Measurements from ENCODE around the gene DAD1.
"Not testable (repeated sequence)": the region's sequence is repeated elsewhere in the genome, so short reads cannot be mapped to it uniquely, and the experiment has no call there.

Gene DAD1

DNA sequence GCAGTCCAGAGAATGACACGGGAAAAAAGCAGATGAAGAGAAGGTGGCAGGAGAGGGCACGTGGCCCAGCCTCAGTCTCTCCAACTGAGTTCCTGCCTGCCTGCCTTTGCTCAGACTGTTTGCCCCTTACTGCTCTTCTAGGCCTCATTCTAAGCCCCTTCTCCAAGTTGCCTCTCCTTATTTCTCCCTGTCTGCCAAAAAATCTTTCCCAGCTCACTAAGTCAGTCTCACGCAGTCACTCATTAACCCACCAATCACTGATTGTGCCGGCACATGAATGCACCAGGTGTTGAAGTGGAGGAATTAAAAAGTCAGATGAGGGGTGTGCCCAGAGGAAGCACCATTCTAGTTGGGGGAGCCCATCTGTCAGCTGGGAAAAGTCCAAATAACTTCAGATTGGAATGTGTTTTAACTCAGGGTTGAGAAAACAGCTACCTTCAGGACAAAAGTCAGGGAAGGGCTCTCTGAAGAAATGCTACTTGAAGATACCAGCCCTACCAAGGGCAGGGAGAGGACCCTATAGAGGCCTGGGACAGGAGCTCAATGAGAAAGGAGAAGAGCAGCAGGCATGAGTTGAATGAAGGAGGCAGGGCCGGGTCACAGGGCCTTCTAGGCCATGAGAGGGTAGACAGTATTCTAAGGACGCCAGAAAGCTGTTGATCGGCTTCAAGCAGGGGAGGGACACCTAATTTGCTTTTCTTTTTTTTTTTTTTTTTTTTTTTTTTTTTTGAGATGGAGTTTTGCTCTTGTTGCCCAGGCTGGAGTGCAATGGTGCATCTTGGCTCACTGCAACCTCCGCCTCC lies 40.9 kb downstream of the DAD1 start:
- H3K4me3 ChIP-seq (ENCODE audit: low read depth, low read length), result no peak overlapping the region
- DNase-seq (ENCODE audit: low read depth), result no peak
- TF ChIP-seq, protein P1, sequence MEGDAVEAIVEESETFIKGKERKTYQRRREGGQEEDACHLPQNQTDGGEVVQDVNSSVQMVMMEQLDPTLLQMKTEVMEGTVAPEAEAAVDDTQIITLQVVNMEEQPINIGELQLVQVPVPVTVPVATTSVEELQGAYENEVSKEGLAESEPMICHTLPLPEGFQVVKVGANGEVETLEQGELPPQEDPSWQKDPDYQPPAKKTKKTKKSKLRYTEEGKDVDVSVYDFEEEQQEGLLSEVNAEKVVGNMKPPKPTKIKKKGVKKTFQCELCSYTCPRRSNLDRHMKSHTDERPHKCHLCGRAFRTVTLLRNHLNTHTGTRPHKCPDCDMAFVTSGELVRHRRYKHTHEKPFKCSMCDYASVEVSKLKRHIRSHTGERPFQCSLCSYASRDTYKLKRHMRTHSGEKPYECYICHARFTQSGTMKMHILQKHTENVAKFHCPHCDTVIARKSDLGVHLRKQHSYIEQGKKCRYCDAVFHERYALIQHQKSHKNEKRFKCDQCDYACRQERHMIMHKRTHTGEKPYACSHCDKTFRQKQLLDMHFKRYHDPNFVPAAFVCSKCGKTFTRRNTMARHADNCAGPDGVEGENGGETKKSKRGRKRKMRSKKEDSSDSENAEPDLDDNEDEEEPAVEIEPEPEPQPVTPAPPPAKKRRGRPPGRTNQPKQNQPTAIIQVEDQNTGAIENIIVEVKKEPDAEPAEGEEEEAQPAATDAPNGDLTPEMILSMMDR (conservative IDR thresholded peaks at IDR 0.05; ENCODE audit: low read depth, low read length), result no peak

- no peak overlapping the region for H3K4me3 ChIP-seq (ENCODE audit: low read depth, low read length)
- TF ChIP-seq, protein P1 (conservative IDR thresholded peaks at IDR 0.05; ENCODE audit: low read depth, low read length), result no peak
- DNase-seq (ENCODE audit: low read depth), result no peak
These were observed 41.6 kb downstream of the DAD1 start for GRCh38 chr14:22547313-22547947.

DNA sequence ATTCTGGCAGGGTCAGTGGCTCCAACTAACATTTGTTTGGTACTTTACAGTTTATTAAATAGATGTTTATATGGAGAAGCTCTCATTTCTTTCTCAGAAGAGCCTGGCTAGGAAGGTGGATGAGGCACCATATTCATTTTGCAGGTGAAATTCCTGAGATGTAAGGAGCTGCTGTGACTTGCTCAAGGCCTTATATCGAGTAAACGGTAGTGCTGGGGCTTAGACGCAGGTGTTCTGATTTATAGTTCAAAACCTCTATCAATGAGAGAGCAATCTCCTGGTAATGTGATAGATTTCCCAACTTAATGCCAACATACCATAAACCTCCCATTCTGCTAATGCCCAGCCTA lies 42.3 kb downstream of the DAD1 start:
- no peak for DNase-seq (ENCODE audit: low read depth)
- TF ChIP-seq, protein P1 (conservative IDR thresholded peaks at IDR 0.05; ENCODE audit: low read depth, low read length), result no peak
- no peak overlapping the region for H3K4me3 ChIP-seq (ENCODE audit: low read depth, low read length)

DNA sequence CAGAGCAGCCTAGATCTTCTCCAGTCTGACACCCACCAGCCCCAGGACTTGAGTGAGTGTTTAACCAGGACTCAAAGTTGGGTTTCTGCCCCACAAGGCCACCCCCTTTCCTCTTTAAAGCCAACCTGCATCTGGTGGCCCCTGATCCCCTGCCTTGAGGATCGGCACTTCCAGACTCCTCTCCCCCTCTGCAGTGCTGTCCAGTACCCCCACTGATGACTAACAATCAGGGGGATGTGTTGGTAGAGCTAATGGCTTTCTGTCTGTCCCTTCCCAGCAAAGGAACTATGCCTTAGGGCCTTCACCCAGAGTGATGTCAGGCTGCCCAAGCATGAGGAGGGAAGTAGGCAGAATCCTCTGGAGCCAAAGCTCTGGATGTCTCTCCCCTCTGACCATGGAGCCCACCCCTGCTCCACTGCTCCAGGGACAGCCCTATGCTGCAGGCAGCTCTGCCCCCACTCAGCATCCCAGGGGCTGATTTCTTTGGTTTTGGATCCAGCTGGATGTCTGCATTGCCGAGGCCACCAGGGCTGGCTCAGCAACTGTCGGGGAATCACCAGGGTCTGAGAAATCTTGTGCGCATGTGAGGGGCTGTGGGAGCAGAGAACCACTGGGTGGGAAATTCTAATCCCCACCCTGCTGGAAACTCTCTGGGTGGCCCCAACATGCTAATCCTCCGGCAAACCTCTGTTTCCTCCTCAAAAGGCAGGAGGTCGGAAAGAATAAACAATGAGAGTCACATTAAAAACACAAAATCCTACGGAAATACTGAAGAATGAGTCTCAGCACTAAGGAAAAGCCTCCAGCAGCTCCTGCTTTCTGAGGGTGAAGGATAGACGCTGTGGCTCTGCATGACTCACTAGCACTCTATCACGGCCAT lies 42.9 kb downstream of the DAD1 start:
- H3K4me3 ChIP-seq (ENCODE audit: low read depth, low read length), result no peak overlapping the region

GRCh38 chr14:22544881-22545420 lies 44.1 kb downstream of the DAD1 start:
- no peak overlapping the region for H3K4me3 ChIP-seq (ENCODE audit: low read depth, low read length)

More for the DNA sequence above, 42.9 kb downstream of the DAD1 start:
- TF ChIP-seq, protein P1 (conservative IDR thresholded peaks at IDR 0.05; ENCODE audit: low read depth, low read length), result no peak
- DNase-seq (ENCODE audit: low read depth), result peak; percentile 84

GRCh38 chr14:22544406-22544805 lies 44.6 kb downstream of the DAD1 start:
- no peak overlapping the region for H3K4me3 ChIP-seq (ENCODE audit: low read depth, low read length)
- DNase-seq (ENCODE audit: low read depth), result no peak
- TF ChIP-seq, protein P1 (conservative IDR thresholded peaks at IDR 0.05; ENCODE audit: low read depth, low read length), result no peak

More at GRCh38 chr14:22544881-22545420, 44.1 kb downstream of the DAD1 start:
- DNase-seq (ENCODE audit: low read depth), result no peak
- TF ChIP-seq, protein P1 (conservative IDR thresholded peaks at IDR 0.05; ENCODE audit: low read depth, low read length), result no peak

- H3K4me3 ChIP-seq (ENCODE audit: low read depth, low read length); DNase-seq (ENCODE audit: low read depth): not testable (repeated sequence)
These were observed 45.3 kb downstream of the DAD1 start for GRCh38 chr14:22543570-22544357.

All from choroid plexus epithelial cell (primary cell).